Uterus (tissue), 4 donors: ENCODE results near the gene DNAL1. TPM values are rescaled to one million over a fixed set of nuclear protein-coding genes. Genes with fewer than 3 reads are reported as not detected.

Source experiments
- DNase-seq, 2 donors: peaks; one replicate each; pipeline ENCODE4 v3.0.0-alpha.2; 2019 to 2020
- H3K27ac ChIP-seq, 2 donors: fragments of 200-600 bp; sonication (generic); 1 replicate in 1 of 2; 2 replicates in 1 of 2; pipeline ENCODE4 v1.5.1; 2016 to 2018
- H3K27me3 ChIP-seq, 2 donors: fragments of 200-600 bp; sonication (generic); one replicate each; pipeline ENCODE4 v1.5.1; 2018 to 2019; ENCODE audit warnings: control low read depth in 1 of 2
- H3K36me3 ChIP-seq, 2 donors: fragments of 200-600 bp; sonication (generic); one replicate each; pipeline ENCODE4 v1.5.1; 2019; ENCODE audit warnings: control low read depth in 1 of 2
- H3K4me1 ChIP-seq, 2 donors: fragments of 200-600 bp; sonication (generic); one replicate each; pipeline ENCODE4 v1.5.1; 2018 to 2019; ENCODE audit warnings: control low read depth in 1 of 2
- H3K4me3 ChIP-seq, 2 donors: fragments of 200-600 bp; sonication (generic); 1 replicate in 1 of 2; 2 replicates in 1 of 2; pipeline ENCODE4 v1.5.1; 2018 to 2019; ENCODE audit warnings: mild to moderate bottlenecking in 1 of 2
- H3K9me3 ChIP-seq, 2 donors: fragments of 200-600 bp; sonication (generic); one replicate each; pipeline ENCODE4 v1.5.1; 2019; ENCODE audit warnings: control low read depth in 1 of 2
- POLR2A ChIP-seq, 2 donors: fragments of 450-650 bp; IDR thresholded peaks; one replicate each; pipeline ENCODE4 v1.6.1; 2016; ENCODE audit warnings: antibody characterized with exemption in 2 of 2, mild to moderate bottlenecking in 1 of 2, moderate library complexity in 1 of 2
- intact Hi-C: fragments of 100-400 bp; cut with DNase I; formaldehyde crosslinking; loops from one replicate; pipeline ENCODE4 v1.15.1; 2023; ENCODE audit warnings: low total_unique reads
- total RNA-seq, 4 donors: library from RNA; depleted of rRNA in 3 of 4; stranded (reverse); fragments of >200 nt in 3 of 4; gene quantifications; one replicate each; pipeline versions ENCODE4 v1.1.0 to v1.2.4, GENCODE V29; 2014 to 2023
- TF ChIP-seq, protein P1 (sequence below), 4 experiments: fragments of 200-600 bp in 2 of 4; fragments of 450-650 bp in 2 of 4; sonication (generic) in 2 of 4; IDR thresholded peaks; one replicate each; pipeline ENCODE4 v1.5.1; 2016 to 2019; ENCODE audit warnings: antibody characterized with exemption in 4 of 4, mild to moderate bottlenecking in 2 of 4, moderate library complexity in 1 of 4
- donor health status: DM: yes; HTN: yes; CAD: no.

Gene DNAL1
- total RNA-seq, 4 donors from 2014 or later, result 2.0 to 29.7 (median 23.3) TPM

DNA sequence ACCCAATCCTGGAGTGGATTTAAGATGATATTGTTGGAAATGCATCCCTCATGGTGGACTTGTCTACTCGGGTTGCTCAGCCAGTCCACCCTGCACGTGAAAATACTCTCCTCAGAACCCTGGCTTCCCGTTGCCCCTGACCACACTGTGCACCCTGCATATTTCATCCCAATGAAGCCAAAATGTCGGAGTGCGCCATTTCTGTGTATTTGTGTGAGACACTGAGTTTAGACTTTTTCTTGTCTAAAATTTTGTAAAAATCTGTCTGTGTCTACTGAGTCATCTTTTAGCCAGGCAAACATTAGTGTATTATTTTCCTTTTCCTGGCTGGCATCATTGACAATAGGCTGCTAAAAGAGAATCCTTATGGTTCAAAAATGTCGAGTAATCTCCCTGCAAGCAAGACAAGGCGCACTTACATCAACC lies 69.9 kb downstream of the DNAL1 start:
- Histone ChIP-seq H3K36me3 (no peaks in the 10 kb centered on the region), H3K4me3 (peak overlapping the region in 1 of 2 donors; percentile 96), H3K27me3 (no peaks in the 10 kb centered on the region), H3K27ac (peak overlapping the region; percentile 95 to 96), H3K4me1 (peaks cover 0 to 12% of the 10 kb centered on the region in 2 donors), H3K9me3 (no peaks in the 10 kb centered on the region)
- no peak for DNase-seq
- intact Hi-C loops, result no loop called here
- no peak for TF ChIP-seq POLR2A (IDR thresholded peaks at IDR 0.05)
- TF ChIP-seq, protein P1, sequence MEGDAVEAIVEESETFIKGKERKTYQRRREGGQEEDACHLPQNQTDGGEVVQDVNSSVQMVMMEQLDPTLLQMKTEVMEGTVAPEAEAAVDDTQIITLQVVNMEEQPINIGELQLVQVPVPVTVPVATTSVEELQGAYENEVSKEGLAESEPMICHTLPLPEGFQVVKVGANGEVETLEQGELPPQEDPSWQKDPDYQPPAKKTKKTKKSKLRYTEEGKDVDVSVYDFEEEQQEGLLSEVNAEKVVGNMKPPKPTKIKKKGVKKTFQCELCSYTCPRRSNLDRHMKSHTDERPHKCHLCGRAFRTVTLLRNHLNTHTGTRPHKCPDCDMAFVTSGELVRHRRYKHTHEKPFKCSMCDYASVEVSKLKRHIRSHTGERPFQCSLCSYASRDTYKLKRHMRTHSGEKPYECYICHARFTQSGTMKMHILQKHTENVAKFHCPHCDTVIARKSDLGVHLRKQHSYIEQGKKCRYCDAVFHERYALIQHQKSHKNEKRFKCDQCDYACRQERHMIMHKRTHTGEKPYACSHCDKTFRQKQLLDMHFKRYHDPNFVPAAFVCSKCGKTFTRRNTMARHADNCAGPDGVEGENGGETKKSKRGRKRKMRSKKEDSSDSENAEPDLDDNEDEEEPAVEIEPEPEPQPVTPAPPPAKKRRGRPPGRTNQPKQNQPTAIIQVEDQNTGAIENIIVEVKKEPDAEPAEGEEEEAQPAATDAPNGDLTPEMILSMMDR (IDR thresholded peaks at IDR 0.05), result no peak

DNA sequence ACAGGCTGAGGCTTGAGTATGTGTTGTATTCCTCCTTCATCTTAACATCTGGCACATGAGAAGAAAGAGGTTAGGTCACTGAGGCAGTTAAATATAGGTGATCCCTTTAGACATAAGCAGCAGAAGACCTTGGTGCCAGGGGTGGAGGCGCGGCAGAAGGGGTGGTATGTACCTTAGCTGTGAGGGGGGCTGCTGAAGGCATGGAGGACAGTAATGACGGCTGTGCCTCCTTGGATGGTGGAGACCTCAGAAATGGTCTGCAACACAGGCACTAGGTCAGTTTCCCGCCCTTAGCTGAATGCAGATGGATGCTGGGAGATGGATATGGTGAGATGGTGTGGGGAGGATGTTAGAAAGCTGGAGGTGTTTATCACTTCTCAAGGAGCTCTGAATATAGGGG lies 70.9 kb downstream of the DNAL1 start:
- Histone ChIP-seq H3K4me3 (no peak overlapping the region), H3K9me3 (no peaks in the 10 kb centered on the region), H3K36me3 (no peaks in the 10 kb centered on the region), H3K27me3 (no peaks in the 10 kb centered on the region), H3K4me1 (peaks cover 0 to 12% of the 10 kb centered on the region in 2 donors), H3K27ac (peak overlapping the region in 1 of 2 donors; percentile 84)
- TF ChIP-seq, protein P1 (IDR thresholded peaks at IDR 0.05), result no peak
- no peak for TF ChIP-seq POLR2A (IDR thresholded peaks at IDR 0.05)
- DNase-seq, result no peak
- intact Hi-C loops, result no loop called here

DNA sequence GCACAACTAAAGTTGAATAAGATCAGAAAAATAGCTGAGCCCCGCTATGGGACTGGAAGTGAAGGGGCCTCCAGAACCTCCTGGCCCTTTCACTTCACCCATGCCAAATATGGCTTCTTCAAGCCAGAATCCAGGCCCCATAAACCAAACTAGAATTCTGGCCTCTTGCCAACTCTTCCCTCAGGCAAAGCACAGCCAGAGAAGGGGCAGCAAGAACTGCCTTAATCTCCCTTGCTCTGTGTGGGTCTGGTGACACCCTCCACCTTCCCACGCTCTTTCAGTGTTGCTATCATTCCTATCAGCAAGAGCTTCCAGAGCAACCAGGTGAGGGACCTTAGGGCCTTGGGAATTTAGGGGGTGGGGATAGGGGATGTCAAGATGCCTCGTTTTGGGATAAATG lies 72.5 kb downstream of the DNAL1 start:
- H3K9me3 ChIP-seq, result no peaks in the 10 kb centered on the region
- H3K36me3 ChIP-seq, result no peaks in the 10 kb centered on the region
- no peaks in the 10 kb centered on the region for H3K27me3 ChIP-seq
- peak; percentile 31 to 57 for DNase-seq
- H3K27ac ChIP-seq, result peak overlapping the region; percentile 82 to 84
- H3K4me1 ChIP-seq, result peaks cover 0 to 12% of the 10 kb centered on the region in 2 donors
- no peak overlapping the region for H3K4me3 ChIP-seq
- intact Hi-C loops, result no loop called here
- TF ChIP-seq, protein P1 (IDR thresholded peaks at IDR 0.05), result no peak
- no peak for TF ChIP-seq POLR2A (IDR thresholded peaks at IDR 0.05)

DNA sequence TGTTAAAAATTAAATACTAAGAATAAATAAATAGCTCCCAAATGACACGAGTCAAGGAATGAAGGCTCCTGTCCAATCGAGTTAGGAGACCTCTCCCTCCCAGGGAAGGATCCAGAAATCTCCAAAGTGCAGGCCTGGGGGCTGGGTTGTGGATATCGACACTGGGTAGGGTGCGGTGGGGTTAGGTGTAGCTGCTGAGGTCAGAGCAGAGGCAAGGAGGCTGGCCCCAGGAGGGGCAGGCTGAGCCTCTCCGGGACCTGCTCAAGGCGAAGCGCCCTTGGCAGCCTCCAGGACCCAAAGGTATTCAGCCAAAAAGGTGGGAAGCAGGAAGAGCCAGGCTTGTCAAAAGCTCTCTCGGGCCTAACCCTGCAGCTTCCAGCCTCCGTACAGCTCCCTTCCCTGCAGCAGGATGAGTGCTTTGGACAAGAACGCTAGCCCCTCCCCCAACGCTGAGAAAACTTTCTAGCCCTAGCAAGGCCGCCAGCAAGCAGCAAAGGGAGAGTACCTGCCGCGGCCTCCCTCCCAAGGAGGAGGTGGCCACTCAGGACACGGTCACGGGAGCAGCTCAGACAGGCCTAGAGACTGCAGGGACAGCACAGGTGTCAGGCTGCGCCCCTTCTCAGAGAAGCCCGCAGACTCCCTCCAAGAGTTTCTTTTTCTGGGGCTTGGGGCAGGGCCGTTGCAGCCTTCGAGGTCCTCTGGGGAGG lies 73.1 kb downstream of the DNAL1 start:
- peaks cover 0 to 12% of the 10 kb centered on the region in 2 donors for H3K4me1 ChIP-seq
- H3K36me3 ChIP-seq, result no peaks in the 10 kb centered on the region
- TF ChIP-seq, protein P1 (IDR thresholded peaks at IDR 0.05), result peak in 1 of 4 experiments; percentile 5
- TF ChIP-seq POLR2A (IDR thresholded peaks at IDR 0.05), result no peak
- intact Hi-C loops, result no loop called here
- peak overlapping the region in 1 of 2 donors; percentile 8 for H3K4me3 ChIP-seq
- DNase-seq, result peak; percentile 65 to 85
- no peaks in the 10 kb centered on the region for H3K27me3 ChIP-seq
- H3K9me3 ChIP-seq, result no peaks in the 10 kb centered on the region
- H3K27ac ChIP-seq, result peak overlapping the region; percentile 82 to 84

DNA sequence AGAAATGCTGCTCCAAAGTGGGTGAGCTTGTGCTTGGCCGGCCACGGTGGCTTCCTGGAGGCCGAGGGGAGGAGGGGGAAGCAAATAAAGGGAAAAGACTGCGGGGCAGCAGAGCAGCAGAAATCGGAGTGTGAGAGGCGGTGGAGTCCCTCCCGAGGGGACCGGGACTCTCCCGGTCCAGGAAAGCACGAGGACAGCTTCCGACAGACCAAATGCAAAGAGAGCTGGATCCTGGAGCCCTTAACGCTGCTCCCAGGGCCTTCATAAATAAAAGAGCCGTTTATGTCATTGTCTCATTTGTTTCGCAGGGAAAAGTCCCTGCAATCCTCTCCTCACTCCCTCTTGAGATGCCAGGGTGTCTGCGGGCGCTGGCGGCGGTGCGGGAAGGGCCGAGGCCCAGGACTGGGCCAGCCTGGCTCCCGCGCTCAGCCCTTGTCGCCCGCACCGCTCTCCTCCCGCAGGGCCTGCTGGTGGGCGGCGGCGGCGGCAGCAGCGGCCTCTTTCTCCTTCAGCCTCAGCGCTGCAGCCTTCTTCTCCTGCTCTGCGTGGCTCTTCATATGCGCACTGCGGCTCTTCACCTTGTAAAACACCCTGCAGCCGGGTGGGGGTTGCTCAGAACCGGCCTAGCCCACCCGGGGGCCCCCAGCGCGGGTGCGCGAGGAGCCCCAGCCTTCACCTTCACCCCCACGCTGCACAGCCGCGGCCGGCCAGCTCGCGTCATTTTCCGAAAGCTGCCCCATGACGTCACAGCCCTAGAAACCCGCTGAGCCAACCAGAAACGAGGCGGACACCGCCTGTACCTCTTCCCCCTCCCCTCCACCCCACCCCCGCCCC lies 73.8 kb downstream of the DNAL1 start:
- peak; percentile 71 to 78 for DNase-seq

More for the DNA sequence above, 73.8 kb downstream of the DNAL1 start:
- Histone ChIP-seq H3K36me3 (no peaks in the 10 kb centered on the region), H3K4me3 (peak overlapping the region in 1 of 2 donors; percentile 8), H3K27me3 (no peaks in the 10 kb centered on the region), H3K4me1 (peaks cover 0 to 12% of the 10 kb centered on the region in 2 donors), H3K27ac (peak overlapping the region; percentile 82 to 84), H3K9me3 (no peaks in the 10 kb centered on the region)
- intact Hi-C loops, result no loop called here
- TF ChIP-seq, protein P1 (IDR thresholded peaks at IDR 0.05), result no peak
- peak in 1 of 2 donors; percentile 11 for TF ChIP-seq POLR2A (IDR thresholded peaks at IDR 0.05)
